Activated CD4-positive, alpha-beta T cell treated with anti-CD3 and anti-CD28 coated beads, Interleukin-10, Interleukin-2, amounts not matched to agents 100 ng/mL and 50 ng/mL, durations not matched to agents 16 hours and 8 hours (primary cell): ENCODE results near the gene CBFA2T3.

Experiments
- DNase-seq: peaks from one replicate; pipeline ENCODE4 v3.0.0-alpha.2; 2020

The CBFA2T3 gene

DNA sequence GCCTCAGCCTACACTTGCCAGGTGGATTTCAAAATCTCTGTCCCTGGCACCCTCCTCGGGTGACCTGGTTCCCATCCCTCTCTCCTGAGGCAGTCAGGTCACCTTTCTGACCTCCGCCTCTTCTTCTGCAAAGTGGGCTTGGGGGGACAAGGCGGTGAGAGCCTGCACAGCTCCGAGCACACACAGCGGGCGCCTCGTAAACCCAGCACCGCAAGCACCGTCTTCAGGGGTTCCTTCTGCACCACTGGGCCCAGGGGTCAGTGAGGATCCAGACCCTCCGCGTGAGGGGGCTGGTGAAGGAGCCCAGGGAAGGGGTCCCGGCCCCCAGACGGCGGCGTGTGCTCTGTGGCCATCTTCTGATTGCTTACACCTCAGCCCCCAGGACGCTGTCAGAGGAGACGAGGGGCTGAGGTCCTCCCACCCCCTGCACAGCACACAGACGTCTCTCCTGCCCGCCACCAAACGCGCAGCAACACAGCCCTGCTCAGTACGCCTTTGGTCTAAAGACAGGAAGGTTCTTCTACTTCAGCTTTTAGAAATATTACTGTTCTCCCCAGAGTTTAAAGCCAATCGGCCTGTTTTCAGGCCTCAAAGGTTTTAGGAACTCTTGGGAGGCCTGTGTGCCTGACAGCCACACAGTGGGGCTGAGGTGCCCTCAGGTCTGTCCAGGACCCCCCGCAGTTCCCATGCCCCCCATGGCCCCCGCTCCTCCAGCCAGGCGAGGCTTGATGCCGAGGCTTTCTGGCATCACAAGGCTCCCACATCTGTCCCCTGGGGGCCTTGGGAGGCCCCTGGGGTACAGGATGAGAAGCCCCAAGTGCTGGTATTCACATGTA is 2.7 kb downstream of the CBFA2T3 start:
- no peak for DNase-seq

DNA sequence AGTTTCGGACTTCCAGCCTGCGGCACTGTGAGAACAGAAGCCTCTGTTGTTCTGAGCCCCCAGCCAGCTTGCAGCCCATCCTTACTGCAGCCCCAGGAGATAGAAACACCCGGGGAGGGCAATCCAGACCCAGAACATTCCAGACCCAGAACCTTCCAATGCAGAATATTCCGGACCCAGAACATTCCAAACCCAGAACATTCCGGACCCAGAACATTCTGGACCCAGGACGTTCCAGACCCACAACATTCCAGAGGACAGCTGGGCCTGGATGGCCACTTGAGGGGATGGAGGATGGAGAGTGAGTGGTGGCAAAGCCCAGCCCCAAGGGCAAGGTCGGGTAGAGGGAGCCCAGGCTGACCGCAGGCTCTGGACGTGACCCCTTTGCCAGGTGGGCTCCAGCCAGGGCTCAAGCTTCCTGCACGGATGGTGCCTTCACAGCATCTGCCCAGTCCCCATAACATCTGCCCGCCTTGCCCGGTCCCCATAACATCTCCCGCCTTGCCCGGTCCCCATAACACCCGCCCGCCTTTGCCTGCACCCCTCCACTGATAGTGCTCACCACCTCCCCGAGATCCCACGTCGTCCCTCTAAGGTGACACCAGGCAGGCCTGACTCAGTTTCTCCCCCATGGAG is 3.5 kb downstream of the CBFA2T3 start:
- no peak for DNase-seq

DNA sequence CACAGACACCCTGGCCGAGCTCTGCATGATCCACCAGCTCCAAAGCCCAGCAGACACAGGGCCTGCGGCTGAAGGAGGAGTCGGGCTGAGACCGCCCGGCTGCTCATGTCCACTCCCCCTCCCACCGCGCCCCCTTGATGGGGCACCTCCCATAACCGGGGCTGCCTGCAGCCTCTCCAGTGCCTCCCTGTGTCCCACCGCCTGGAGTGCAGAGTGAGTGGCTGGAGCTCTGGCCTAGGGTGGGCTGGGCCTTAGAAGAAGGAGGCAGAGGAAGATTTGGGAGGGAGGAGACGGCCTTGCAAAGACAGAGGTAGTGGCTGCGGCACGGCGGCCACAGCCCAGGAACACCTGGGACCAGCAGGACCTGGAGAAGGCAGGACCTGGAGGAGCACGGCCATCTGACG is 4.0 kb downstream of the CBFA2T3 start:
- DNase-seq: no peak

DNA sequence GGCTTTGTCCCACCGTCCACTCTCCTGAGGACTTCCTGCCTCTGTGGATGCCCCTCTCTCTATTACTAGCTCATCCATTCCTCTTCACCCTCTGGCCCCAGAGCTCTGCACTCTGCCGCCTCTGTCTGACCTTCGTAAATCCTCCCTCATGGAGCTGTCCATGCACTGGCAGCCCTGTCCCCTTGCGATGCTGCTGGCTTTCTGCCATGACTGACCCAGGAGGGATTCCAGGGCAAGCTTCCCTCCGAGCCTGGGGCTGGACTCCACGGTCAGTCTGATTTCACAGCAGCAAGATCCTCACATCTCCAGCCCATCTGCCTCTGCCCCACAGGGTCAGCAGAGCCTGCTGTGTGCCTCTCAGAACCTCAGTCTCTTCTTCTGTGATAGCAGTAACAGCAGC is 4.7 kb downstream of the CBFA2T3 start:
- no peak for DNase-seq

DNA sequence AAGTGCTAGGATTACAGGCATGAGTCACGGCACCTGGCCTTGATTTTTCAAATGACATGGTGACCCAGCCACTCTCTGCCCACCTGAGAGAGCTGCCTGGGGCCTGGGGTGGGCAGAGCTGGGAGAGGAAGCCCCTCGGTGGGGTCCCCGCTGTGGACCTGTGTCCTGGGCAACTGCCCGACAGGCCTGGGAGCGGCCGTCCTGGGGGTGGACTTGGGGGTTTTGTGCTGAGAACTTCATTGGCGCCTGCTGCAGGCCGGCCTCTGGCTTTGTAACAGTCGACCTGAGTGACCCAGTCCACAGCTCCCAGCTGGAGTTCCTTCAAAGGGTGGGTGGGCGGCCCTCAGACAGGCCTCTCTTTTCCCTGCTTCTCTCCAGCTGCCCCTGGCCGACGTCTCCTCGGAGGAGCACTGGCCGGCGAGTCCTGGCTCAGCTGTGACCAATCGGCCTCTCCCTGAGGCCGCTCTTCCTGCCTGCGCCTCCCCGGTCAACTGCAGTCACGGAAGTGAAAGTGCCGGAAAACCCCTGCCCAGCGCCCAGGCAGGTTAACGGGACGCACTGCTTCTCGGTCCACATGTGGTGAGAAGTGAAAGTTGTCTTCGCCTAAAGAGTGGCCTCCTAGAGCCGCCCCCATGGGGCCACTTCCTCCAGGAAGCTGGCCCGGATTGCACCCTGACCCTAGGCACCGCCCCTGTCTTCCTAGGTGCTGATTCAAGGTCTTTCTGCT is 5.5 kb downstream of the CBFA2T3 start:
- no peak for DNase-seq

DNA sequence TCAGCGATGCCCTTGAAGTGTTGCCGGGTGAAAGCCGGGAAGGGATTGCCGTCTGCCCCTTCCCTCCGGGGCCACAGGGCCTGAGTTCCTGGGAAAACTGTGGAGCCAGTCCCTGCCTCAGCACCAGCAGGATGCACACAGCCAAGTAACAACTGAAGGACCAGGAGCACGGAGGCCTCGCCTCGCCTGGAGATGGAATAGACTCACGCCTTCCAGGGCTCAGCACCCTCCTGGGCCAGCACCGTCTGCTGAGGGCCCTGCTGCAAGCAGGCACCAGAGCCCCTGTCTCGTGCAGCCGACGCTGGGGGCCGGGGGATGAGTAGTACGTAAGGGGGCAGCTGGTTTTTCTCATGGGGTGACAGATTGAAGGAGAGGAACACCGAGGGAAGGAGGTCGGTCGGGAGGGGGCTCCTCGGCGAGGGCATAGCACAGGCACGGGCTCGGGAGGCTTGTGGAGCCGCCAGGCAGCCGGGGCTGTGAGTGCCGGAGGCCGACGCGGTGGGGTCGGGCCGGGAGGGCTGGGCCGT is 6.4 kb downstream of the CBFA2T3 start:
- DNase-seq: no peak

DNA sequence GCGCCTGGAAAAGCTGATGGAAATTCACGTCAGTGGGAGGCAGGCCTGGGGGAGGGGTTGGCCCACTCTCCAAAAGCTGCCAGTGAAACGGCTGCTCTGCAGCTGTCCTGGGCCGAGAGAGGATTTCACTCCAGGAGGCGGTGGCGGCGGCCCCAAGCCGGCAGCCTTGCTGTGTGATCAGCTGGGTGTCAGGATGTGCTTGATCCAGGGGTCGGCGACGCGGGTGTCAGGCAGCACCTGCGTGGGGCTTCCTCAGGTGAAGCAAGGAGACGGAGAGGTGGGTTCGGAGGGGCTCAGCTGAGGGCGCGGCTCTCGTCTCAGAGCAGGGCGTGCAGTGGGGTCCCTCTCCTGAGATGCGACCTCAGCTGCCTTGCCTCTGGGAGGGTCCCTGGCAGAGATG is 7.0 kb downstream of the CBFA2T3 start:
- no peak for DNase-seq

DNA sequence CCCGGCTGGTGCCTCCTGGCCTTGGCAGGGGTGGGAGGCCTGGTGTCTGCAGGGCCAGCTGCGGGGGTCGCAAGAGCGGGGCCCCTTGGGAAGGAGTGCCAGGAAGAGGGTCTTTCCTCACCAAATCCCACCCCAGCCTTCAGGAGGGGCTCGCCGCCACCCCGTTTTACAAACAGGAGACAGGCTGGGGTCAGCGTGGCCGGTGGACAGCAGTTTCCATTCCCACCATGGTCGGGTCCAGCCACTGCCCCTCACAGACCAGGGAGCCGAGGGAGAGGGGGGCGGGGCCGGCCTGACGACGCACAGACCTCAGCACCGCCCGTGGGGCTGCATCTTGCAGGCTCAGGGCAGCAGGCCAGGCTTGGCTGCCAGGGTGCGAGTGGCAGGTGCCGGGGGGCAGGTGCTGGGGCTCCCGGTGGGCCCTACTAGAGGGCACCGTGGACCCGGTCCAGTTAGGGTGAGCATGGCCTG is 7.6 kb downstream of the CBFA2T3 start:
- no peak for DNase-seq

DNA sequence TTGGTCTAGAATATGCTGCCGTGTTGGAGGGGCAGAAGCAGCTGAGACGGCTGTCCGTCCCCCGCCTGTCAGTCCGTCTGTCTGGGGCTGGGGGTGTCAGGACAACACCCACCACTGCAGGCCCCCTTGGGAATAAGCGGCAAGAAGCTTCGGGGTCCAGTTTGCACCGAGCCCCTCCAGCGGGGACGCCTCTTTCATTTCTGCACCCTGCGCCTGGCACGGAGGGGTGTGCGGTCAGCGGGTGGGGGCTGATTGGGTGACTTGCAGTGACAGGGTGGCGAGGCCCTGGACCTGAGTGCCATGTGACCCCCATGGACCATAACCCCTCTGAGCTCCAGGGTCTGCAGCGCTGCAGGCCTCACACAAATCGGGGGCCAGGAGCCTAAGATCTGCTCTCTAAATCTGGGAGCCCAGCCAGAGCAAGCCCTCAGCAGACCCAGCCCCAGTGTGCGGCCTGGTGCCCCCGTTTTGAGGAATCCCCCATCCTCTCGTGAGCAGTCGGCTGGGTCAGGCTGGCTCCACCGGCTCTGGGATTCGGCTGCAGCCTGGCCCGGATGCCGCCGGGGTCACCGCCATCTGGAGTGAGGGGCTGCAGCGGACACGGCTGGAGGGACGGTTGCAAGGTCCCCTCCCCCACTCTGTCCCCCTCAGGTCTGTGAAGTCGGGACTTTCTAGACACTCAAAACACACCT is 8.3 kb downstream of the CBFA2T3 start:
- DNase-seq: no peak

DNA sequence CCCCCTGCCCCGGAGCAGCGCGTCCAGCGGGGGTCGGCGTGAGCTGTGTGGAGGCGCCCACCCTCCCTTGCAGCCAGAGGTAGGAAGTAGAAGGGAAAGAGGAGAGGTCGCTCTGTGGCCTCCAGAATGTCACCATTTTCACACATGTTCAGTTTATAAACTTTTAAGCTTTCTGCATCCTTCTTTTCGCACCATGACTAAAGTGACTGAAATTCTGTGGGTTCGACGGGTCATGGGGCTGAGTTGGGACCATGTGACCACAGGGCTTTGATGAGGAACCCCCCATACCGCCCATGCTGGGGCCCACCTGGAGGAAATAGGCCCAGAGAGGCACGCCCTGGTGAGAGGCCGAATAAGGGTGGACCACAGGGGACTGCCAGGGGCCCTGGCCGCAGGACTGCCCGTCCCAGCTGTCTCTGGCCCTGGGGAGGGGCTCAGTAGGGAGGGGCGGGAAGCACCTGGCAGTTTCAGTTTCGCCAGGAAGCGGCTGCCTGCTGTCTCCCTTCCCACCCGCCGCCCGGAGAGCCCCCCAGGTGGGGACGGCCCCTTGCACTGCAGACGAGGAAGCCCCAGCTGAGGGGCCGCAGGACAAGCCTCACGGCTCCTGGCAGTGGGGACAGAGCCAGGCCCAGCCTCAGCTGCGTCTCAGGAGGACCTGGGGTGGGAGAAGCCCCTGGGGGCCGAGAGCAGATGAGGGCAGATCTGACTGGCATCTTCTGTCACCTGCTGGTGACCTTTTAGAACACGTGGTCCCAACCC is 9.0 kb downstream of the CBFA2T3 start:
- no peak for DNase-seq

DNA sequence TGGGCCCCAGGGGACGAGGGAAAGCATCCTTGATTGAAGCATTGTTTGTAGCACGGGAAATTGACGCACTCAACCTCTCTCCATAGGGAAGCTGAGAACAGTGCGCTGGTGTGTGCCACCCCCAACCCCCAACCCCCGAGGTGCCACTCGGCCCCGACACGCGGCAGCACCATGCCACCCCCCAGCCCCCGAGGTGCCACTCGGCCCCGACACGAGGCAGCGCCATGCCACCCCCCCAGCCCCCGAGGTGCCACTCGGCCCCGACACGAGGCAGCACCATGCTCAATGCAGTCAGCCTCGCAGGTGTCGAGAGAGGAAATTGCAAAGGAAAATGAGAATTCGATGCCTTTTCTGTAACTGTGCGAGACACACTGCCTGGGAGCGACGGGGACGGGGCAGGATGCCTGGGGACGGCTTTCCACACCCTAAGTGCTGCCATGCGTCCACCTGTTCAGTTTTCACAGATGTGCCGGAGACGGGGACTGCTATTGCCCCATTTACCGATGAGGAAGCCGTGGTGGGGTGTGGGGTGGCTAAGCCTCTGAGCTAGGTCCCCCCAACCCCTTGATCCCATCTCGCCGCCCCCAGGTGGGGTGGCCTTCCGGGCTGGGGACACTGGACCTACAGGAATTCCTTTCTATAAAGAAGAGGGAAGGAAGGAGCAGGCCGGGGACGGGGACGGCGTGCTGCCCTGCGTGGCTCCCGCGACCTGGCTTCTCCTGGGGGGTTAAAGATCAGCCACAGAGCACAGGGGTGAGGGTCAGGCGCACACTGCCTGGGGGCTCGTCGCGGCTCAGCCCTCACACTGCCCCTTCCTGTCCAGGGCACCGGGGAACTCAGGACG is 9.8 kb downstream of the CBFA2T3 start:
- DNase-seq: no peak

DNA sequence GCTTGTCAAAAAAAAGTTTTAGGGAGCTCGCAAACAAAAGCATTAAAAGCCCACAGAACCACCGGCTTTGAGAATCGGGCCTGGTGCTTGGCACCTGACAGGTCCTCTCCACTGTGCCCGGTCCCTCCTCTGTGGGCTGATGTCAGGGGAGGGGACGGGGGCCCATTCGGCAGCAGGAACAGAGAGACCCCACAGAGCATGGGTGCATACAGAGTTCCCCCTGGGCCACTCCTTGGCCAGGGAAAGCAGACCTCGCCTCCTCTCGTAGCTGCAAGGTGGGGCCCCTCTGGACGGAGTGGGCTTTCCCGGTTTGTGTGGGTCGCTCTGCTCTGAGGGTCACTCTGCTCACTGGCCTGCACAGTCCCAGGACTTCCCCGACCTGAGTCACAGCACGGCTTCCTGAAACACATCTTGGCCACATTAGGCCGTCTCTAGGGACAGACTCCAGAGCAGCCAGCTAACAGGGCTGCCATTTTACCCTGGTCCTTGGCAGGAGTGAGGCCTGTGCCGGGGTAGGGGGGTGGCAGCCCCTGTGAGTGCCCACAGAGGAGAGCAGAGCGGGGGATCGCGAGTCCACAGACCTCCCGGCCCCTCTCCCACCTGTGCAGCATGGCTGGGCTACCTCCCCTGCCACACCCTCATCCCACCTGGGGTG is 11.1 kb downstream of the CBFA2T3 start:
- DNase-seq: no peak

DNA sequence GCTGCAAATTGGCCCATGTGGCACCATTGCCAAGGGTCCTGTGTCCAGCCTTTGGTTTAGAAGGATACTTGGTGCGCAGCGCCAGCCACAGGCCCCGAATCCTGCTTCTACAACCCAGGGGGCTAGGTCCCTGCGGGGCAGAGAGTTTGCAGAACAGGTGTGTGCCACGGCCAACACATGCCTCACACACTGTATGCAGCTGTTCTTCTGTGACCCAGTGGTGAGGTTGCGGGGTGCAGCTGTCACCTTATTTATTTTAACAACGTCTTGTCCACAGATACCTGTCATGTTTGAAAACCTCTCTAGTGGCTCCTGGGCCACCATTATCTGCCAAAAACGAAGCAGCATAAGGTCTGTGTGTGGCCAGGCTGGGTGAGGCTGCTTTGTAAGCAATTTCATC is 11.6 kb downstream of the CBFA2T3 start:
- DNase-seq: no peak

DNA sequence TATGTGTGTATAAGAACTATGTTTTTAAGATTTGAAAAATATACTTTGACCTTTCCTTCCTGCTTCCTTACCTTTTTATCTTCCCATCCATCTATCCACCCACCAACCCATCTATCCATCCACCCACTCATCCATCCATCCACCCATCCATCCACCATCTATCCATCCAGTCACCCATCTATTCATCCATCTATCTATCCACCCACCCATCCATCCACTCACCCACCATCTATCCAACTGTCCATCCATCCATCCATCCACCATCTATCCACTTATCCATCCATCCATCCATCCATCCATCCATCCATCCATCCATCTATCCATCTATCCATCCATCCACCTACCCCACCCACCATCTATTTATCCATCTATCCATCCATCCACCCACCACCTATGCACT is 12.4 kb downstream of the CBFA2T3 start:
- no peak for DNase-seq

DNA sequence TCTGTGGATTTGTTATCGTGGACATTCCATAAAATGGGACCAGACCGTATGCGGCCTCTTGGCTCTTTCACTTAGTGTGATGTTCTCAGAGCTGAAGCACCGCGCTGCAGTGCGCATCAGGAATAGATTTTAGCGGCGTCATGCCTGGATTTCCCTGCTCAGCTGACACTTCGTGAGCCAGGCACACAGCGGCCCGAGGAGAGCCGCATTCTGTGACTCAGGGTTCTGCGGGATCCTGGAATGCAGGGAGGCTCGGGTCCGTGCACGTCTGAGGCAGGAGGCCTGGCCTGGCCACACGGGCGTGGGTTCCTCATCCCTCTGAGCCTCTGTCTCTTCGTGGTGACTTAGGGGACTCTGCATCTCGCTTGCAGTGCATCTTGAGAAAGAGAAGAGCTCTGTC is 13.4 kb downstream of the CBFA2T3 start:
- DNase-seq: no peak

DNA sequence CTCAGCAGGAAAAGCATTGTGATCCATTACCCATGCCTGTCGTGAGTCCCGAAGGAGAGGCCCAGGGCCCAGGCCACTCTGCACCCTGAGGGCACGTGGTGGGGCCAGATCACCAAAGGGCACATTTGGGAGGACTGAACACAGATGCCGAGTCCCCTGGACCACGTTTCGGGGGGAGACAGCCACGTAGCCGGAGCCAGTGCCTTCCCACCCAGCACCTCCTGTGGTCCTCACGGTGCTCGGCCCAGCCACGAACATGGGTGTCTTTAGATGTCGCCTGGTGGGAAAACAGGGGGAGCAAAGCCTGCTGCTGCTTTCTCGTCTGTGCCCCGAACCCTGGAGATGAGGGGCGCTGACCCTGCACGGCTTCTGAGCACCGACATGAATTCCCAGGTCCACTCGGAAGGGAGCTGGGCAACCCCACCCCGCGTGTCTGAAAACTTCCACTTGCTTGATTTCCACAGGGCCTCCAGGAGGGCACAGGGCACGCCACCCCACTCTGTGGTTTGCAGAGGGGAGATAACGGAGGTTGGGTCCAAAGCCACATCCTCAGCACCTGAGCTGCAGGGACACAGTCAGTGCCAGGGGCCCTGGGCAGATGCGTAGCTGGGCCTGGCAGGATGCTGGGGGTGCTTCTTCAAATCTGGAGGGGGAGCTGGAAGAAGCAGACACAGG is 14.4 kb downstream of the CBFA2T3 start:
- no peak for DNase-seq

DNA sequence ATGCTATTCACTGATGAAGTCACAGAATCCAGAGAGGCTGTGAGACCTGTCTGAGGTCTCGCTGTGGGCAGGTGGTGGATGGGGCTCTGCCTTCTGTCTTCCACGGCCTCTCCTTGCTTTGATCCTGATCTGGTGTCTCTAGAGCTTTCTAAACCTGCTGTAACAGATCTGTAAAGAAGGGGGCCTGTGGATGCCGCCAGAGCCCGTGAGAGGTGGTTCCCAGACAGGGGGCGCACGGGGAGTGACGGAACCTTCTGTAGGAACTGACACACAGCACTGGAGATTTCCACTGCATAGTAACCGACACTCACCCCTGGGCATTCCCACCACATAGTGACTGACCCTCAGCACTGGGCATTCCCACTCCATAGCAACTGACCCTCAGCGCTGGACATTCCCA is 16.0 kb downstream of the CBFA2T3 start:
- DNase-seq: no peak

DNA sequence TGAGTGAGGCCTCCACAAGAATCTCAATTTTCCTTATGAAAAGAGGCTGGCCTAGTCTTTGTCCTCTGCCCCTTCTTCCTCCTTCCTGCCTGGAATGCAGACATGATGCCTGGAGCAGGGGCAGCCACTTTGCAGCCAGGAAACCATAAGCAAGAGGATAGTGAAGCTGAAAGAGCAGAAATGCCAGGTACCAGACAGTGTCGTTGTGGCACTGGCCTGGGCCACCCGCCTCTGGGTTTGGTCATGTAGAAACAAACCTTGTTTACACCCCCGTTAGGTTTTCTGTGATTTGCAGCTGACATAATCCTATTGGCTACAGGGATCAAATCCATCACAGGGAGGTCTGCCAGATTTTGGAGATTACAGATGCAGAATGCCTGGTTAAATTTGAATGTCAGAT is 16.5 kb downstream of the CBFA2T3 start:
- DNase-seq: no peak

DNA sequence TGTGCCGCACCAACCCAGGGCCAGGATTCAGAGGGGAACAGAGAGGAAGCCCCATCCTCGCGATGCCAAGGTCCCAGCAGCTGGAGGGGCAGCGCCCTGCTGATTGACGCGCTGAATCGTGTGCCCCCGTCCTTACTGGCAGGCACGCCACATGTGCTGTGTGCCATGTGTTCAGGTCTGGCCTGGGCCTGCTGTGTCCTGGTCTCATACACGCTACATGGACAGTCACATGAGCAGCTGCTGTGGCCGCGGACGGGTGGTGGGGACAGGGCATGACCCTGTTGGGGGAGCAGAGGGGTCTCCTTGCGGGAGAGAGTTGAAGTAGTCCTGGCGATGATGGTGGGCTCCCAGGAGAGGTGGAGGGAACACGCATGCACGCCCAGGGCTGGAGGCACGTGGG is 18.0 kb downstream of the CBFA2T3 start:
- no peak for DNase-seq
